Fibroblast of pulmonary artery (primary cell): ENCODE measurements around the gene ELMO1.
A peak's percentile ranks its signal among the peaks of the same experiment; 100 is the strongest.

ENCODE experiments used
- DNase-seq: peaks from one replicate; pipeline ENCODE4 v3.0.0-alpha.2; 2010; ENCODE audit warnings: low read depth
- H3K4me3 ChIP-seq: replicated peaks from 2 replicates; pipeline ENCODE4 v1.5.1; 2011; ENCODE audit warnings: low read depth, mild to moderate bottlenecking, control low read depth, low read length, moderate library complexity
- TF ChIP-seq, protein P1 (sequence below): IDR thresholded peaks from 2 replicates; pipeline ENCODE4 v1.5.1; 2011; ENCODE audit warnings: mild to moderate bottlenecking, control low read depth, low read length, inconsistent platforms; ENCODE audit errors: missing control alignments

Gene ELMO1

DNA sequence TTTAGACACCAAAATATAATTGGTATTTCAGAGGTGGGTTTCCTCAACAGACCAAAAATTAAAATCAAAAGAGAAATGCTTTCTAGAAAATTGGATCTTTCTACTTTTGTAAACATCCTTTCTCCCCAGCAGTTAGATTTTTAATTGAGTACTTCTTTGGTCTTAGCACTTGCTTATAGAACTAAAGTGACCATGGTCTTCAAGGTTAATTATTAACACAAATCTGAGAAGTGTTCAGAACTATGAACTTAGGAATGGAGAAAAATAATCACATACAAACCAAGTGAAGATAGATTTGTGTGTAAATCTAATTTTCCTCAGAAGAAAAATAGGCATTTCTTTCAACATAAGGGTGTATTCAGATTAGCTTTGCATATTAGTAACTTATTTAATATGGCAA is 355.4 kb downstream of the ELMO1 start:
- DNase-seq, result no peak
- no peak overlapping the region for H3K4me3 ChIP-seq
- TF ChIP-seq, protein P1, sequence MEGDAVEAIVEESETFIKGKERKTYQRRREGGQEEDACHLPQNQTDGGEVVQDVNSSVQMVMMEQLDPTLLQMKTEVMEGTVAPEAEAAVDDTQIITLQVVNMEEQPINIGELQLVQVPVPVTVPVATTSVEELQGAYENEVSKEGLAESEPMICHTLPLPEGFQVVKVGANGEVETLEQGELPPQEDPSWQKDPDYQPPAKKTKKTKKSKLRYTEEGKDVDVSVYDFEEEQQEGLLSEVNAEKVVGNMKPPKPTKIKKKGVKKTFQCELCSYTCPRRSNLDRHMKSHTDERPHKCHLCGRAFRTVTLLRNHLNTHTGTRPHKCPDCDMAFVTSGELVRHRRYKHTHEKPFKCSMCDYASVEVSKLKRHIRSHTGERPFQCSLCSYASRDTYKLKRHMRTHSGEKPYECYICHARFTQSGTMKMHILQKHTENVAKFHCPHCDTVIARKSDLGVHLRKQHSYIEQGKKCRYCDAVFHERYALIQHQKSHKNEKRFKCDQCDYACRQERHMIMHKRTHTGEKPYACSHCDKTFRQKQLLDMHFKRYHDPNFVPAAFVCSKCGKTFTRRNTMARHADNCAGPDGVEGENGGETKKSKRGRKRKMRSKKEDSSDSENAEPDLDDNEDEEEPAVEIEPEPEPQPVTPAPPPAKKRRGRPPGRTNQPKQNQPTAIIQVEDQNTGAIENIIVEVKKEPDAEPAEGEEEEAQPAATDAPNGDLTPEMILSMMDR, result no peak

DNA sequence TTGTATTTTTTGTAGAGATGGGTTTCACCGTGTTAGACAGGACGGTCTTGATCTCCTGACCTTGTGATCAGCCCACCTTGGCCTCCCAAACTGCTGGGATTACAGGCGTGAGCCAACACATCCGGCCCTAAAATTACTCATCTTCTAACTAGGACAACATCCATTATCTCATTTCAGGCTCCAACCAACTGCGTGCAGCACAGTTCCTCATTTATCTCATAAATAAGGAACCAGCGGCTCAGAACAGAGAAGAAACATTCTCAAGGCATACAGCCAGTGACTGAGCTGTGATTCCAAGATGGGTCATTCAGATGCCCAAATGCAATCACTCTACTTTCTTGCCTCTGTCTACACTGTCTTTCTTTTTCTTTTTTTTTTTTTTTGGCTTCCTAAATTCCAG is 356.1 kb downstream of the ELMO1 start:
- TF ChIP-seq, protein P1, result no peak
- DNase-seq, result no peak

DNA sequence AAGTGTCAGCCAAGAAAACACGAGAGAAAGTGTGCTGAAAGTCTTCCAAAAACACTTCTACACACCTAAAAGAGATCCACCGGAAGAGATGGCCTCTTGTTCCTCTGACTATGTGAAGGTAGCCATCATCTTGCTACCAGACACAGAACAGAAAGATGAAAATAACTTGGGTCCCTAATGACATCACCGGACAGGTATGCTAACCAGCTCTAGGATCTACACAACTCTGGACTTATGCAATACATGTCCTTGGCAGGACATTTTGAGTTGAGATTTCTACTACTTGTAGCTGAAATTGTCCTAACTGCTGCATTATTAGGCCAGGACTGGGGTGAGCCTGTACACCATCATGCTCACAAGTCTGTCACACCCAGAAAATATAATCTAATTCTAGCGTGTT is 358.7 kb downstream of the ELMO1 start:
- TF ChIP-seq, protein P1, result no peak
- no peak for DNase-seq
- no peak overlapping the region for H3K4me3 ChIP-seq

More for the DNA sequence above, 356.1 kb downstream of the ELMO1 start:
- H3K4me3 ChIP-seq, result no peak overlapping the region

DNA sequence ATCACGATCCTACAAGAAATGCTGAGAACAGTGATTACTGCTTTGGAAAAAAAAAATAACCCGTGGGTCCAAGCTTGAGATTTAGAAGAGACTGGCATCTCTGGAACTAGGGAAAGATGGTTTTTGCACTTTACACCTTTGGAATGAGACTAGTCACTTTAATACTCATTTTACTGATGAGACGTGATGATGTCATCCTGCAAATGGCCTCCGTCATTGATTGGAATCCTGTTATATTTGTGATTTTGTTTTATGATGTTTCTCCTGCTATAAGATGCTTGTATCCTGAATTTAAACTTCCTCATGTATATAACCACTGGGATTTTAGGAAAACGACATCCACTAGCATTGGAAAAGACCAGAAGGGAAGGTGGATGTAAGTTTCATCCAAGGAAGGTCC is 363.1 kb downstream of the ELMO1 start:
- no peak overlapping the region for H3K4me3 ChIP-seq
- TF ChIP-seq, protein P1, result no peak
- DNase-seq, result no peak

DNA sequence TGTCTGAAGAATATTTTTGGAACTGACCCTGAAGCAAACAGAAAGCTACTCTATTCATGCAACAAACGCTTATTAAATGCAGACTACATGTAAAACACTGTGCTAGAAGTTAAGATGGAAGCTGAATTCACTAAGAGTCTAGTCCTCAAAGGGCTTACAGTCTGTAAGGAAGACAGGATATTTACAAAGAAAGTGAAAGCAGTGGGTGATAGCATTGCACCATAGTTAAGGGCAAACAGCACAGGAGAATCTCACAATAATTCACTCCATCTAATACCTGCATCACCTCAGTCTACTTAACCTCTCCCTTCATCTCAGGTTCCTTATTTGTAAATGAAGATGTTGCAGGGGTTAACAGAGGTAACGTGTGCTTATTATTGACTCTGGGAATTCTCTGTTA is 364.4 kb downstream of the ELMO1 start:
- TF ChIP-seq, protein P1, result no peak
- DNase-seq, result no peak

DNA sequence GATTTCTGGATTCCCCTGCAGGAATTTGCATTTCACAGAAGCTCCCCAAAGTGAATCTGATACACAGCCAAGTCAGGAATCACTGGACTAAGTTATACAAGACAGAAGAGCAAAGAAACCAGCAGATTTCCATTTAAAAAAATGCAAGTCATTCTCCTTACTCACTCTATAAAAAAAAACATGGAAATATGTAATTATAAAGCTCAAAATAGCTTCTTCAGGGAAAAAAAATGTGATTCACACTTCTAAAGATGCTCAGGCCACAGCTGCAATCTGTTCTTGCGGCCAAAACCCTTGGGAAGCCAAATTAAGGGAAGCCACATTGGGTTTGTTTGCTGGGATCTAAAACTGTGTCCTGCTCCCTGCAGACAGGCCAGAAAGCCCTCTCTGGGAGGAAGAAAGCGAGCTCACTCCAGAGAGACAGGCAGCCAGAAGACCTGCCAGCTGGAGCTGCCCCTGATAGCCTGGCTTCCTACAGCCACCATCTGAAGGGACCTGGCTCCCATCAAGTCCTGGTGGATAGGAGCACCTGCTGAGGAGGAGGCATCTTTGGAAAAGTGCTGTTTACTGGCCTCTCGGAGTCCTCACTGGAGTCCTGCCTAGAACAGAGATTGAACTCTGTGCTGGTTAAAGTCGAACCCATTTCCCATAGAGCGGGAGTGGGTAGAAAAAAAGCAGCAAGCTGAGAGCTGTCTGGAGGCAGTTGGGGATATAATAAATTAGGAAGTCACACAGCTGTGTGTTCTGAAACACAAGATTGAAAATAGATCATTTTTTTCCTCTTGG is 365.2 kb downstream of the ELMO1 start:
- peak; percentile 28 for DNase-seq
- no peak overlapping the region for H3K4me3 ChIP-seq
- TF ChIP-seq, protein P1, result no peak

More for the DNA sequence above, 364.4 kb downstream of the ELMO1 start:
- no peak overlapping the region for H3K4me3 ChIP-seq

DNA sequence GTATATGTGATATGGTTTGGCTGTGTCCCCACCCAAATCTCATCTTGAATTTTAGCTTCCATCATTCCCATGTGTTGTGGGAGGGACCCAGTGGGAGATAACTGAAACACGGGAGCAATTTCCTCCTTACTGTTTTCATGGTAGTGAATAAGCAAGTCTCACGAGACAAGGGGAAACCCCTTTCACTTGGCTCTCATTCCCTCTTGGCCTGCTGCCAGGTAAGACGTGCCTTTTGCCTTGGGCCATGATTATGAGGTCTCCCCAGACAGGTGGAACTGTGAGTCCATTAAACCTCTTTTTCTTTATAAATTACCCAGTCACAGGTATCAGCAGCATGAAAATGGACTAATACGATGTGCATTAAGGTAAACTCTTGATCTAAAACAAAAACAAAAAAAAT is 367.2 kb downstream of the ELMO1 start:
- H3K4me3 ChIP-seq, result no peak overlapping the region
- TF ChIP-seq, protein P1, result no peak
- DNase-seq, result peak; percentile 35
